ENCODE measurements around the gene SLC7A6. TPM values are rescaled to one million over a fixed set of nuclear protein-coding genes. Genes with fewer than 3 reads are reported as not detected.

The SLC7A6 gene
- total and polyA plus RNA-seq, 2 of the 8 experiments (the other 6 are each of a cell fraction or from before 2014, with no cell fraction given), result 28.0 to 37.8 TPM

GRCh38 chr16:68247400-68247799, 16.9 kb upstream of the SLC7A6 start (continued):
- TF ChIP-seq GABPA (IDR thresholded peaks at IDR 0.05; ENCODE audit: borderline replicate concordance, insufficient read depth, low read length) (no peak), RBBP5 (IDR thresholded peaks at IDR 0.05; ENCODE audit: borderline replicate concordance, low read depth, low read length) (no peak), BRCA1 (IDR thresholded peaks at IDR 0.05; ENCODE audit: low read depth, low read length) (no peak), RFX5 (IDR thresholded peaks at IDR 0.05; ENCODE audit: borderline replicate concordance, low read depth, low read length) (no peak), TAF7 (optimal IDR thresholded peaks at IDR 0.05; ENCODE audit: borderline replicate concordance, low read depth, low read length) (no peak), HDAC2 (IDR thresholded peaks at IDR 0.05; ENCODE audit: borderline replicate concordance in 1 of 2, low read depth in 2 of 2, low read length in 2 of 2) (no peak), RXRA (IDR thresholded peaks at IDR 0.05; ENCODE audit: insufficient read depth, low read depth, low read length) (no peak), JUN (IDR thresholded peaks at IDR 0.05; ENCODE audit: low read depth, low read length) (no peak)
